Measurements from ENCODE around the gene GLT8D2. TPM values are rescaled to one million over a fixed set of nuclear protein-coding genes. Genes with fewer than 3 reads are reported as not detected.
"Not testable (repeated sequence)": the region's sequence is repeated elsewhere in the genome, so short reads cannot be mapped to it uniquely, and the experiment has no call there.

Gene GLT8D2
- total RNA-seq, 4 donors from 2014 or later, result 0.61 to 4.8 (median 2.7) TPM; not detected in 1

DNA sequence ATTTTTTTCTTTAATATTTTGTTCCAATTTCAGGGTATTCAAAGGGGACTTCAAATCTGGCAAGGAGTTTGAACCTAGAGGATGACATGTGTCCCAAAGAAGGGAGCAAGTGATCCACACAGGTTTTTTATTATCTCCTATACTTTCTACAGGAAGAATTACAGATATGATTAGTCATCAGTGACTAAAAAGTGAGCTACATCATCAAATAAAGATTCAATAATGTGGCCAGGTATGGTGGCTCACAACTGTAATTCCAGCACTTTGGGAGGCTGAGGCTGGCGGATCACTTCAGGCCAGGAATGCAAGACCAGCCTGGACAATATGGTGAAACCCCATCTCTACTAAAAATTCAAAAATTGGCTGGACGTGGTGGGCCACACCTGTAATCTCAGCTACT, 24.2 kb downstream of the GLT8D2 start:
- DNase-seq, result no peak
- H3K4me3 ChIP-seq, result no peak overlapping the region
- no peaks in the 10 kb centered on the region for H3K36me3 ChIP-seq
- peaks cover 0 to 9% (median 0%) of the 10 kb centered on the region in 3 donors for H3K9me3 ChIP-seq
- no peak overlapping the region for H3K27ac ChIP-seq
- no peaks in the 10 kb centered on the region for H3K27me3 ChIP-seq
- H3K4me1 ChIP-seq, result no peaks in the 10 kb centered on the region
- WGBS, 2 donors, result 84 to 92% methylated on average over 2 of the region's 2 CpGs
- intact Hi-C loops (cut with DNase I), result no loop called here
- TF ChIP-seq POLR2A (IDR thresholded peaks at IDR 0.05), result no peak
- TF ChIP-seq CTCF (IDR thresholded peaks at IDR 0.05), result no peak

GRCh38 chr12:104024348-104024747, 25.6 kb downstream of the GLT8D2 start:
- Histone ChIP-seq H3K4me1 (no peaks in the 10 kb centered on the region), H3K4me3 (no peak overlapping the region), H3K9me3 (peaks cover 0 to 9% (median 0%) of the 10 kb centered on the region in 3 donors), H3K27me3 (no peaks in the 10 kb centered on the region), H3K27ac (no peak overlapping the region), H3K36me3 (no peaks in the 10 kb centered on the region)
- no peak for DNase-seq
- WGBS, 2 donors, result 88 to 89% methylated on average over 6 of the region's 6 CpGs
- TF ChIP-seq POLR2A (IDR thresholded peaks at IDR 0.05), result no peak
- TF ChIP-seq CTCF (IDR thresholded peaks at IDR 0.05), result no peak
- intact Hi-C loops (cut with DNase I), result no loop called here

DNA sequence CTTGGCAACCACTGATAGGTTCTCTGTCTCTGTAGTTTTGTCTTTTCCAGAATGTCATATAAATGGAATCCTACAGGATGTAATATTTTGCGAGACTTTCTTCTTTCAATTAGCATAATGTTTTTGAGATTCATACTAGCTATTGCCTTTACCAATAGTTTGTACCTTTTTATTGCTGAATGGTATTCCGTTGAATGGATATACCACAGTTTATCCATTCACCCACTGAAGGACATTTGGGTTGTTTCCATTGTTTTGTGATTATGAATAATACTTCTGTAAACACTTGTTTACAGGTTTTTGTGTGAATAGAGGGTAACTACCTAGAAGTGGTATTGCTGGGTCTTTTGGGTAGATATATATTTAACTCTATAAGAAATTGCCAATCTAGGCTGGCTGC, 26.3 kb downstream of the GLT8D2 start:
- Histone ChIP-seq H3K4me1 (no peaks in the 10 kb centered on the region), H3K27ac (no peak overlapping the region), H3K9me3 (peaks cover 0 to 9% (median 0%) of the 10 kb centered on the region in 3 donors), H3K4me3 (no peak overlapping the region), H3K27me3 (no peaks in the 10 kb centered on the region), H3K36me3 (no peaks in the 10 kb centered on the region)
- DNase-seq, result no peak
- intact Hi-C loops (cut with DNase I), result no loop called here
- TF ChIP-seq POLR2A (IDR thresholded peaks at IDR 0.05) (no peak), CTCF (IDR thresholded peaks at IDR 0.05) (no peak)
- 82 to 89% methylated on average over 2 of the region's 2 CpGs for WGBS, 2 donors

DNA sequence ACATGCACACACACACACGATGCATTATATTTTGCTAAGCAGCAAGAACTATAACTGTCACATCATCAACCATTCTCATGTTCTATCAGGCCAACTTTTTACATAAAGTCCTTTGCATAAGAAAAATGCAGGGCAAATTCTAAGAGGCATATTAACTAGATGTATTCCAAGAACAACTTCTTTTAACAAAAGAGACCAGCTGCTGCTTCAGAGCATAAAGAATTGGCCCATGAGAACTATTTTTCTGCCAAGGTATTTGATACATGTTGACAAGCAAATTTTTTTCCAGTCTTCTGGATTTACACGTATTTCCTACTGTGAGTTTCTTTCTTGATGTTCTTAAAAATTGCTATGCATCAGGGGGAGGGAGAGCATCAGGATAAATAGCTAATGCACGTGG, 27.2 kb downstream of the GLT8D2 start:
- H3K4me3 ChIP-seq, result no peak overlapping the region
- no peaks in the 10 kb centered on the region for H3K4me1 ChIP-seq
- H3K27ac ChIP-seq, result no peak overlapping the region
- no peaks in the 10 kb centered on the region for H3K36me3 ChIP-seq
- no peak for TF ChIP-seq CTCF (IDR thresholded peaks at IDR 0.05)
- TF ChIP-seq POLR2A (IDR thresholded peaks at IDR 0.05), result no peak
- no peaks in the 10 kb centered on the region for H3K27me3 ChIP-seq
- intact Hi-C loops (cut with DNase I), result no loop called here
- WGBS, 2 donors, result 33 to 42% methylated on average over 3 of the region's 3 CpGs
- no peak for DNase-seq
- H3K9me3 ChIP-seq, result peaks cover 0 to 9% (median 0%) of the 10 kb centered on the region in 3 donors

- 71 to 79% methylated on average over 1 of the region's 1 CpG for WGBS, 2 donors
- H3K27me3 ChIP-seq; intact Hi-C loops (cut with DNase I): not testable (repeated sequence)
These were observed 28.1 kb downstream of the GLT8D2 start for GRCh38 chr12:104021862-104022261.

DNA sequence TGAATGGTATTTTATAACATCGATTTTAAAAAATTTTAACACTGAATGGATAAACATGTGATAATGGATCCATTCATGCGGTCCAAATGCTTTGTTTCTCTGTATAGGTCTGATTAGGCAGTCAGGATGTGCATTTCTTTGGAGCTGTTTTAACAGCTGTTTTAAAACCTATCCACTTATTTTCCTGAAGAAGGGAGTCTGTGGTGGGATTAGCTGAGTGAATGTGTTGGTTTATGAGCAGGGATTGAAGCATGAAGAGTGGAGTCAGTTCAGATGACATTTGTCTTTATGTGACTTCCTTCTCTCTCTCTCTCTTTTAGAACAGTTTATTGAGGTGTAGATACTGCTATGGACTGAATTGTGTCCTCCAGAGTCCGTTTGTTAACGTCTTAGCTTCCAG, 37.7 kb downstream of the GLT8D2 start:
- Histone ChIP-seq H3K9me3 (no peaks in the 10 kb centered on the region), H3K4me1 (no peaks in the 10 kb centered on the region), H3K27ac (no peak overlapping the region), H3K4me3 (no peak overlapping the region), H3K36me3 (peaks cover 0 to 7% (median 0%) of the 10 kb centered on the region in 3 donors), H3K27me3 (no peaks in the 10 kb centered on the region)
- DNase-seq, result no peak
- TF ChIP-seq CTCF (IDR thresholded peaks at IDR 0.05) (no peak), POLR2A (IDR thresholded peaks at IDR 0.05) (no peak)
- intact Hi-C loops (cut with DNase I), result no loop called here
- WGBS, 2 donors, result 61 to 70% methylated on average over 4 of the region's 4 CpGs

More at GRCh38 chr12:104021862-104022261, 28.1 kb downstream of the GLT8D2 start:
- H3K4me3 ChIP-seq, H3K27ac ChIP-seq, H3K4me1 ChIP-seq, DNase-seq, H3K9me3 ChIP-seq, H3K36me3 ChIP-seq: not testable (repeated sequence)

Measured in esophagus squamous epithelium (tissue), 5 donors.